Neutrophil (primary cell): ENCODE results near the gene AIPL1.

Source experiments
- H3K27ac ChIP-seq: fragments of 200-600 bp; sonication (generic); 2 replicates; pipeline ENCODE4 v1.5.1; 2016; ENCODE audit warnings: mild to moderate bottlenecking, moderate library complexity
- H3K27me3 ChIP-seq: fragments of 200-600 bp; sonication (generic); 2 replicates; pipeline ENCODE4 v1.6.0; 2016; ENCODE audit warnings: mild to moderate bottlenecking
- H3K36me3 ChIP-seq: fragments of 200-600 bp; sonication (generic); 2 replicates; pipeline ENCODE4 v1.5.1; 2017
- H3K4me1 ChIP-seq, 2 experiments: fragments of 200-600 bp in 1 of 2; sonication (generic) in 1 of 2; 1 replicate in 1 of 2; 2 replicates in 1 of 2; pipeline versions ENCODE4 v1.5.1 to v1.6.1; 2013 to 2016; ENCODE audit warnings: low read depth in 1 of 2, low read length in 1 of 2, mild to moderate bottlenecking in 1 of 2, moderate library complexity in 1 of 2; ENCODE audit not compliant: control insufficient read depth in 1 of 2, insufficient read depth in 1 of 2
- H3K4me3 ChIP-seq, 2 experiments: fragments of 200-600 bp in 1 of 2; sonication (generic) in 1 of 2; 1 replicate in 1 of 2; 2 replicates in 1 of 2; pipeline ENCODE4 v1.5.1; 2013 to 2016; ENCODE audit warnings: low read depth in 1 of 2, low read length in 1 of 2, mild to moderate bottlenecking in 1 of 2, moderate library complexity in 1 of 2
- H3K9me3 ChIP-seq: fragments of 200-600 bp; sonication (generic); 2 replicates; pipeline ENCODE4 v1.5.1; 2016
- CTCF ChIP-seq: fragments of 200-600 bp; sonication (generic); IDR thresholded peaks from 2 replicates; pipeline ENCODE4 v1.5.1; 2016; ENCODE audit warnings: antibody characterized with exemption

The AIPL1 gene

GRCh38 chr17:6430769-6431168, 4.2 kb downstream of the AIPL1 start:
- H3K9me3 ChIP-seq: no peaks in the 10 kb centered on the region
- no peaks in the 10 kb centered on the region for H3K4me1 ChIP-seq
- no peak overlapping the region for H3K27ac ChIP-seq
- TF ChIP-seq CTCF: peak; percentile 16
- H3K27me3 ChIP-seq: peaks cover 19% of the 10 kb centered on the region
- no peak overlapping the region for H3K4me3 ChIP-seq
- no peaks in the 10 kb centered on the region for H3K36me3 ChIP-seq

- no peak overlapping the region for H3K27ac ChIP-seq
- TF ChIP-seq CTCF: no peak
- no peak overlapping the region for H3K4me3 ChIP-seq
- H3K27me3 ChIP-seq: peaks cover 19% of the 10 kb centered on the region
- no peaks in the 10 kb centered on the region for H3K9me3 ChIP-seq
- H3K4me1 ChIP-seq: no peaks in the 10 kb centered on the region
- no peaks in the 10 kb centered on the region for H3K36me3 ChIP-seq
These were observed 5.7 kb downstream of the AIPL1 start for GRCh38 chr17:6429266-6429665.

- Histone ChIP-seq H3K4me3 (no peak overlapping the region), H3K36me3 (no peaks in the 10 kb centered on the region)
- TF ChIP-seq CTCF: no peak
These were observed 6.5 kb downstream of the AIPL1 start for GRCh38 chr17:6428207-6428965.

GRCh38 chr17:6427279-6427781, 7.6 kb downstream of the AIPL1 start:
- TF ChIP-seq CTCF: no peak
- Histone ChIP-seq H3K4me3 (no peak overlapping the region), H3K36me3 (no peaks in the 10 kb centered on the region), H3K4me1 (no peaks in the 10 kb centered on the region), H3K27me3 (peaks cover 12% of the 10 kb centered on the region), H3K27ac (no peak overlapping the region), H3K9me3 (no peaks in the 10 kb centered on the region)

More at GRCh38 chr17:6428207-6428965, 6.5 kb downstream of the AIPL1 start:
- Histone ChIP-seq H3K27ac (no peak overlapping the region), H3K4me1 (no peaks in the 10 kb centered on the region), H3K27me3 (peaks cover 19% of the 10 kb centered on the region), H3K9me3 (no peaks in the 10 kb centered on the region)

- H3K27me3 ChIP-seq: peaks cover 16% of the 10 kb centered on the region
These were observed 8.4 kb downstream of the AIPL1 start for GRCh38 chr17:6426356-6427101.

More at GRCh38 chr17:6426356-6427101, 8.4 kb downstream of the AIPL1 start:
- Histone ChIP-seq H3K36me3 (no peaks in the 10 kb centered on the region), H3K9me3 (no peaks in the 10 kb centered on the region), H3K4me3 (no peak overlapping the region), H3K27ac (no peak overlapping the region), H3K4me1 (no peaks in the 10 kb centered on the region)
- TF ChIP-seq CTCF: no peak
